IPS-20b (cell line): ENCODE data around the gene TMEM45B.

Source experiments
- H3K27ac ChIP-seq: one replicate; pipeline ENCODE4 v1.5.1; 2013; ENCODE audit warnings: low read length
- H3K27me3 ChIP-seq: 2 replicates; pipeline ENCODE4 v1.6.1; 2013; ENCODE audit warnings: mild to moderate bottlenecking, low read length, inconsistent platforms; ENCODE audit not compliant: insufficient read depth
- H3K36me3 ChIP-seq: 2 replicates; pipeline ENCODE4 v1.6.1; 2013; ENCODE audit warnings: low read depth, mild to moderate bottlenecking, inconsistent platforms, low read length, moderate library complexity; ENCODE audit not compliant: insufficient read depth
- H3K4me1 ChIP-seq: 2 replicates; pipeline ENCODE4 v1.6.1; 2013; ENCODE audit warnings: mild to moderate bottlenecking, control low read depth, inconsistent platforms, low read length, moderate library complexity; ENCODE audit not compliant: insufficient read depth
- H3K4me3 ChIP-seq: 2 replicates; pipeline ENCODE4 v1.5.1; 2013; ENCODE audit warnings: mild to moderate bottlenecking, low read length, inconsistent platforms
- H3K9ac ChIP-seq: 2 replicates; pipeline ENCODE4 v1.6.1; 2013; ENCODE audit warnings: low read depth, mild to moderate bottlenecking, inconsistent platforms, low read length, moderate library complexity
- H3K9me3 ChIP-seq: 2 replicates; pipeline ENCODE4 v1.6.1; 2013; ENCODE audit warnings: mild to moderate bottlenecking, low read depth, low read length, inconsistent platforms; ENCODE audit not compliant: insufficient read depth

The TMEM45B gene

DNA sequence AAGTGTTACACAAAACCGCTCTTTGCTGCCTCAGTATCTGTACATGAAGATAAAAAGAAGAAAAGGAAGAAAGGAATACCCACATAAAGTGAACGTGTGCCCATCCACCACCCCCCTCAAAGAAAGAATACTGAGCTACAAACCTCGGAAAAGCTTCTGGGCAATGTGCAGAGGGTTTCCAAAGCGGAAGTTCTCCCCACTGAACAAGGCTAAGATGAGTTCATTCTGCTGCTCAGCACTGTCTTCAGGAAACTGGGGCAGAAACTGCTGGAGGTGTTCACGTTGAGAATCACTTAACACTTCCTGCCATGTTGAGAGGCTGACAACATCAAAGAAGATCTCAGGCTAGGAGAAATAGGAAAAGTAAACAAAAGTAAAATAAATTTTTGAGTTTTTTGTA is 72.8 kb downstream of the TMEM45B start:
- Histone ChIP-seq H3K9me3 (no peaks in the 10 kb centered on the region), H3K9ac (no peak overlapping the region), H3K36me3 (peaks cover 97% of the 10 kb centered on the region)

DNA sequence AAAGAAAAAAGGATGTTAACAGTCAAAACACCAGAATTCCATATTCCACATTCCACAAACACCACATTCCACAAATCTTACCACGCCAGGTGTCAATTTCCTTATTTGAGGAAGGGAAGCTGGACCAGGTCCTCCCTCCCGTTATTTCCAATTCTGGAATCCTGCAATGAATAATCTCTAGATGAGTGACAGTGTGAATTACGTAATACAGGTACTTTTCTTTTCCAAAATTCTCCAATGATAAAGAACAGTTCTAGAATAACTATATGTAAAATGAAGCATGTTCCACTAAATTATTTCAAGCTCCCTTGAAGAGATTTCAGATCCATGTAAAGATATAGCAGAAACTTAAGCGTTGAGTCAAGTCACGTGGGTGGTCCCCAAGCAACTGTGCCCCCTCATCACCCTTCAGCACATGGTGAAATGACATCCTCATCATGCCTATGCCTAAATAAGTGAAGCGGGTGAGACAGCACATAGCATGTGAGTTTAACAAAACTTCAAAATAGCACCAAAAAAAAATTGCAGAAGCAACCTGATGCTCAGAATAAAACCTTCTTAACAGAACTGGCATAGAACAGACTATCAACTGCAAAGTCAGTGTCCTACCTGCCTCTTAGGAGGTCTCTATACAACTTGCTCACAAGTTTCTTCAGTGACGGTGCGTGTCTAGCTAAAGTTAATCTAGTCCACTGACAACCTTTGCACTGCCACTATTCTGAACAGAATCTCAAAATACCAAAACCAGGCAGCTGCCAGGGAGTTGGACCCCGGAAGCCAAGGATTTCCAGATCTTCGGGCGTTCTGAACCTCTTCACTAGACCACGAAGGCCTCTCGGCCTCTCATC is 78.9 kb downstream of the TMEM45B start:
- H3K27me3 ChIP-seq: no peaks in the 10 kb centered on the region
- peaks cover 52% of the 10 kb centered on the region for H3K36me3 ChIP-seq
- H3K4me3 ChIP-seq: peak overlapping the region; percentile 90
- peaks cover 10% of the 10 kb centered on the region; the same call in 1 of the 2 replicates for H3K4me1 ChIP-seq
- H3K9ac ChIP-seq: peak overlapping the region; percentile 88; the same call in 1 of the 2 replicates
- H3K27ac ChIP-seq: no peak overlapping the region
- no peaks in the 10 kb centered on the region; the same call in 1 of the 2 replicates for H3K9me3 ChIP-seq

More for the DNA sequence above, 72.8 kb downstream of the TMEM45B start:
- Histone ChIP-seq H3K27me3 (no peaks in the 10 kb centered on the region), H3K27ac (no peak overlapping the region), H3K4me3 (no peak overlapping the region), H3K4me1 (no peaks in the 10 kb centered on the region)

DNA sequence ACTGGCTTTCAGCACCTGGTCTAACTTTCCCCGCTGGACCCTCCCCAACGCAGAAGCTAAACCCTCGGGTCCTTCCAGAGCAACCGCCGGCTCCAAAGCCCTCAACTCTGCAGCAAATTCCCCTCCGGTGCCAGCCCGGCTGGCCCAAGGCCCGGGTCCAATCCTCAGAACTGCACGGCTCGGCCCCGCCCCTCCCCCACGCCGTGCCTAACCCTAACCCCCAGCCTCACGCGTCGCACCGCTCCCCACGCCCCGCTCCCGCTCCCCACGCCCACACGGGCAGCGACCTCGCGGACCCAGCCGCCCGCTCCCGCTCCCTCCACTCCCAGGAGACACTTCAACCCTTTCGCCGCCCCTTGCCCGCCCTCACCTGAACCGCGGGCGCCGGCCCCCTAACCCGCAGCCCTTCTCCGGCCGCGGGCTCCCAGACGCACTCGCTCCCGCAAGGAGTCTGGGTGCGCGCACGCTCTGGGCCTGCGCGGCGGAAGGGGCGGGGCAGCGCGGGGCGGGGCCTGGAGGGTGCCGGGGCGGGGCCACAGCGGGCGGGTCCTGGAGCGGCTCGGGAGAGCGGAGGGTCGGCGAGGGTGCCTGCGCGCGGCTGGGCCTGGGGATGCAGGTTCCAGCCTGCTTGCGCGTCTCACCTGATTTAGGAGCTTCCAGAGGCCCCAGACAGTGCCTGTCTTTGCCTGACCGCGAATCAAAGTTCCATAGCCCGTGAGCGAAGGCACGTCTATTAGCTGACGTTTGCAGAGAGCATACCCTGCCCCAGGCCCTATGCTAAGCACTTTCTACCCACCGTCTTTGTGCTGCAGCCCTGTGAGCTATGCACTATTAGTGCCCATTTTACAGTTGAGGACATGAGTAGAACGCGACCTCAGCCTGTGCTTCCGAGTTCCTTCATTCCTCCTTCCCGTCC is 79.7 kb downstream of the TMEM45B start, which contains the start of gene NFRKB:
TSS of gene NFRKB (minus strand) at position 453 of the 916 bp plus-strand sequence. CDS start 2,729 bp downstream, outside the sequence.
- H3K4me1 ChIP-seq: peaks cover 10% of the 10 kb centered on the region; the same call in 1 of the 2 replicates
- peak within 1 kb of the TSS; percentile 53 for H3K27ac ChIP-seq
- H3K9ac ChIP-seq: peak within 1 kb of the TSS; percentile 88; the same call in 1 of the 2 replicates
- H3K36me3 ChIP-seq: peaks cover 51% of the 10 kb centered on the region
- peak within 1 kb of the TSS; percentile 90 for H3K4me3 ChIP-seq
- H3K9me3 ChIP-seq: no peaks in the 10 kb centered on the region; the same call in 1 of the 2 replicates
- no peaks in the 10 kb centered on the region for H3K27me3 ChIP-seq

DNA sequence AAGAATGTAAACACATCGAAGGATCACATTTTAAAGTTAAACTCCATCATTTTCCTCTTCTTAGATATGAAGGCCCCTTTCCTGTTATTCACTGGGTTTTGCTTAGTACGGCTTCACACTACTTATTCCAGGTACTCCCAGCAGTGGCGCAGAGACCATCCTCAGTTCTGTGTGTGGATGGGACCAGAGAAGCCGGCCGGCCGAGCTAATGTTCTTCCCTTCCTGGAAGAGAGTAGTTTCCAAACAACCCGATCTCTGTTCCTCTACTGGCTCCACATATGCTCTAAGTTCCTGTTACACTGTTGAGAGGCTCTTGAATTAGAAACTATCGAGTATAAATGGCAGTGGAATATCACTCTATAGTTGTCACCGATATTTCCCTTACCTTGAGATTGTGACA is 80.4 kb downstream of the TMEM45B start:
- H3K27ac ChIP-seq: peak overlapping the region; percentile 53
- H3K4me1 ChIP-seq: peaks cover 10% of the 10 kb centered on the region; the same call in 1 of the 2 replicates
- peaks cover 50% of the 10 kb centered on the region for H3K36me3 ChIP-seq
- H3K9ac ChIP-seq: peak overlapping the region; percentile 71; the same call in 1 of the 2 replicates
- H3K9me3 ChIP-seq: no peaks in the 10 kb centered on the region; the same call in 1 of the 2 replicates
- no peaks in the 10 kb centered on the region for H3K27me3 ChIP-seq
- peak overlapping the region; percentile 71 for H3K4me3 ChIP-seq

DNA sequence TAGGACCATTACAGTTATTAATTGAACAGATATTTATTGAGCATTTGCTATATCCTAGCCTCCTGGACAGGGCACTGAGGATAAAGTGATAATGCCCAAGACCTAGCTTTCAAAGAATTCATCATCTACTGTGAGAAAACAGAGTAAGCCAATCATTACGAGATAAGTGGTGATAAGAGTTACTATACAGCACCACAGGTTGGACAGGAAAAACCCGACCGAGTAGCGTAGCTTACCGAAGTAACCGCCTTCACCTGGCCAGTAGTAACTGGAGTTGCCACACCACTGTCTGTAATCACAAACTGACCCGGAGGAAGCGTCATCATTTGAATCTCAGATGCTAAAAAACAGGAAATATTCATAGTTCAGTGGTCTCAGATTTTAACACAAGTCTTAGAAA is 89.8 kb downstream of the TMEM45B start:
- H3K4me3 ChIP-seq: no peak overlapping the region
- H3K36me3 ChIP-seq: peaks cover 81% of the 10 kb centered on the region
- H3K27me3 ChIP-seq: no peaks in the 10 kb centered on the region
- no peaks in the 10 kb centered on the region for H3K9me3 ChIP-seq
- H3K4me1 ChIP-seq: no peaks in the 10 kb centered on the region
- H3K27ac ChIP-seq: no peak overlapping the region
- H3K9ac ChIP-seq: no peak overlapping the region
